ENCODE measurements around the gene WDFY1. TPM values are rescaled to one million over a fixed set of nuclear protein-coding genes. Genes with fewer than 3 reads are reported as not detected.

The WDFY1 gene
- total RNA-seq, 1 donor from 2014 or later = 92.7 TPM

GRCh38 chr2:223925106-223925505 lies 20.0 kb downstream of the WDFY1 start:
- H3K4me3 ChIP-seq (ENCODE audit: low read depth, low read length) = no peak overlapping the region
- no peaks in the 10 kb centered on the region for H3K27me3 ChIP-seq (ENCODE audit: control insufficient read depth, insufficient read depth, low read length)
- peak; percentile 78 for DNase-seq (ENCODE audit: low read depth)
- TF ChIP-seq CTCF (IDR thresholded peaks at IDR 0.05; ENCODE audit: insufficient read depth, low read length, severe bottlenecking) = no peak
- FAIRE-seq = no peak
- H3K36me3 ChIP-seq (ENCODE audit: control insufficient read depth, insufficient read depth, low read length) = no peaks in the 10 kb centered on the region

GRCh38 chr2:223923976-223924375 lies 21.2 kb downstream of the WDFY1 start:
- no peaks in the 10 kb centered on the region for H3K27me3 ChIP-seq (ENCODE audit: control insufficient read depth, insufficient read depth, low read length)
- no peak overlapping the region for H3K4me3 ChIP-seq (ENCODE audit: low read depth, low read length)
- DNase-seq (ENCODE audit: low read depth) (no peak), FAIRE-seq (no peak)
- H3K36me3 ChIP-seq (ENCODE audit: control insufficient read depth, insufficient read depth, low read length) = no peaks in the 10 kb centered on the region
- no peak for TF ChIP-seq CTCF (IDR thresholded peaks at IDR 0.05; ENCODE audit: insufficient read depth, low read length, severe bottlenecking)

GRCh38 chr2:223922308-223922707 lies 22.8 kb downstream of the WDFY1 start:
- no peak for TF ChIP-seq CTCF (IDR thresholded peaks at IDR 0.05; ENCODE audit: insufficient read depth, low read length, severe bottlenecking)
- FAIRE-seq = no peak
- no peaks in the 10 kb centered on the region for H3K27me3 ChIP-seq (ENCODE audit: control insufficient read depth, insufficient read depth, low read length)
- H3K4me3 ChIP-seq (ENCODE audit: low read depth, low read length) = no peak overlapping the region
- H3K36me3 ChIP-seq (ENCODE audit: control insufficient read depth, insufficient read depth, low read length) = no peaks in the 10 kb centered on the region
- no peak for DNase-seq (ENCODE audit: low read depth)

GRCh38 chr2:223921204-223921603 lies 23.9 kb downstream of the WDFY1 start:
- no peak for TF ChIP-seq CTCF (IDR thresholded peaks at IDR 0.05; ENCODE audit: insufficient read depth, low read length, severe bottlenecking)
- Histone ChIP-seq H3K4me3 (ENCODE audit: low read depth, low read length) (no peak overlapping the region), H3K36me3 (ENCODE audit: control insufficient read depth, insufficient read depth, low read length) (no peaks in the 10 kb centered on the region), H3K27me3 (ENCODE audit: control insufficient read depth, insufficient read depth, low read length) (no peaks in the 10 kb centered on the region)
- DNase-seq (ENCODE audit: low read depth) (no peak), FAIRE-seq (no peak)

GRCh38 chr2:223920109-223920508 lies 25.0 kb downstream of the WDFY1 start:
- Histone ChIP-seq H3K36me3 (ENCODE audit: control insufficient read depth, insufficient read depth, low read length) (peaks cover 1% of the 10 kb centered on the region), H3K27me3 (ENCODE audit: control insufficient read depth, insufficient read depth, low read length) (no peaks in the 10 kb centered on the region), H3K4me3 (ENCODE audit: low read depth, low read length) (no peak overlapping the region)
- no peak for TF ChIP-seq CTCF (IDR thresholded peaks at IDR 0.05; ENCODE audit: insufficient read depth, low read length, severe bottlenecking)
- FAIRE-seq = no peak
- DNase-seq (ENCODE audit: low read depth) = no peak

GRCh38 chr2:223918671-223919134 lies 26.4 kb downstream of the WDFY1 start:
- FAIRE-seq (no peak), DNase-seq (ENCODE audit: low read depth) (no peak)
- H3K4me3 ChIP-seq (ENCODE audit: low read depth, low read length) = no peak overlapping the region
- H3K36me3 ChIP-seq (ENCODE audit: control insufficient read depth, insufficient read depth, low read length) = peaks cover 1% of the 10 kb centered on the region
- TF ChIP-seq CTCF (IDR thresholded peaks at IDR 0.05; ENCODE audit: insufficient read depth, low read length, severe bottlenecking) = no peak
- no peaks in the 10 kb centered on the region for H3K27me3 ChIP-seq (ENCODE audit: control insufficient read depth, insufficient read depth, low read length)

Measured in bronchial epithelial cell (primary cell).